HEK293 (cell line): ENCODE data around the gene NUAK1.

ENCODE experiments used
- CTCF ChIA-PET: fragments of 350-600 bp; formaldehyde crosslinking; extraction: SDS; loops from one replicate; lab custom pipeline; 2021; ENCODE audit warnings: antibody characterized with exemption; lab: Yijun Ruan, JAX
- POLR2A ChIA-PET: fragments of 300-600 bp; formaldehyde crosslinking; extraction: SDS; loops from one replicate; lab custom pipeline; 2020; ENCODE audit warnings: antibody characterized with exemption, inconsistent platforms; lab: Yijun Ruan, JAX
- H3K27ac ChIP-seq: fragments of 200-500 bp; sonication (Bioruptor generic); 2 replicates; pipeline ENCODE4 v1.5.1; 2014; ENCODE audit warnings: low read depth, low read length, control low read depth, inconsistent platforms; ENCODE audit errors: extremely low read depth
- H3K36me3 ChIP-seq, 2 experiments: fragments of 200-500 bp in 1 of 2; sonication (Bioruptor generic) in 1 of 2; 1 replicate in 1 of 2; 2 replicates in 1 of 2; pipeline ENCODE4 v1.5.1; 2014 to 2017; ENCODE audit warnings: inconsistent platforms in 2 of 2, low read length in 2 of 2; ENCODE audit not compliant: control insufficient read depth in 2 of 2, insufficient read depth in 1 of 2
- H3K4me1 ChIP-seq: fragments of 200-500 bp; sonication (Bioruptor generic); 2 replicates; pipeline ENCODE4 v1.5.1; 2014; ENCODE audit warnings: mild to moderate bottlenecking, low read length, inconsistent platforms; ENCODE audit not compliant: control insufficient read depth, insufficient read depth
- H3K4me3 ChIP-seq: 2 replicates; pipeline ENCODE4 v1.5.1; 2011; ENCODE audit warnings: low read depth, mild to moderate bottlenecking, control low read depth, low read length, moderate library complexity
- H3K9me3 ChIP-seq: fragments of 200-500 bp; sonication (Bioruptor generic); 2 replicates; pipeline ENCODE4 v1.5.1; 2014; ENCODE audit warnings: low read depth, low read length, inconsistent platforms; ENCODE audit not compliant: control insufficient read depth, insufficient read depth
- IKZF3 ChIP-seq: fragments of 450-650 bp; IDR thresholded peaks from 2 replicates; pipeline ENCODE4 v1.5.0; 2018; ENCODE audit warnings: missing biosample characterization, mild to moderate bottlenecking, missing genetic modification characterization, moderate library complexity
- MYNN ChIP-seq: fragments of 450-650 bp; formaldehyde crosslinking; IDR thresholded peaks from 2 replicates; pipeline ENCODE4 v1.5.1; 2016; ENCODE audit warnings: missing biosample characterization, missing genetic modification characterization, borderline replicate concordance
- PRDM4 ChIP-seq: fragments of 450-650 bp; formaldehyde crosslinking; IDR thresholded peaks from 2 replicates; pipeline ENCODE4 v1.5.1; 2017; ENCODE audit warnings: missing biosample characterization, missing genetic modification characterization
- RBAK ChIP-seq: fragments of 450-650 bp; formaldehyde crosslinking; IDR thresholded peaks from 2 replicates; pipeline ENCODE4 v1.5.1; 2016; ENCODE audit warnings: missing biosample characterization, missing genetic modification characterization
- ZBTB48 ChIP-seq: fragments of 450-650 bp; formaldehyde crosslinking; IDR thresholded peaks from 2 replicates; pipeline ENCODE4 v1.5.1; 2016; ENCODE audit warnings: missing biosample characterization, missing genetic modification characterization
- ZFHX2 ChIP-seq: fragments of 450-650 bp; formaldehyde crosslinking; conservative IDR thresholded peaks from 2 replicates; pipeline ENCODE4 v1.5.1; 2016; ENCODE audit warnings: missing biosample characterization, missing genetic modification characterization
- ZFP3 ChIP-seq: fragments of 450-650 bp; formaldehyde crosslinking; IDR thresholded peaks from 2 replicates; pipeline ENCODE4 v1.5.1; 2016; ENCODE audit warnings: low read depth, missing biosample characterization, missing genetic modification characterization
- ZNF114 ChIP-seq: fragments of 450-650 bp; formaldehyde crosslinking; IDR thresholded peaks from 2 replicates; pipeline ENCODE4 v1.5.0; 2017; ENCODE audit warnings: missing biosample characterization, missing genetic modification characterization
- ZNF146 ChIP-seq: fragments of 450-650 bp; formaldehyde crosslinking; IDR thresholded peaks from 2 replicates; pipeline ENCODE4 v1.5.1; 2016; ENCODE audit warnings: missing biosample characterization, missing genetic modification characterization
- ZNF184 ChIP-seq: fragments of 450-650 bp; IDR thresholded peaks from 2 replicates; pipeline ENCODE4 v1.5.1; 2018; ENCODE audit warnings: missing biosample characterization, mild to moderate bottlenecking, missing genetic modification characterization
- ZNF19 ChIP-seq: fragments of 450-650 bp; formaldehyde crosslinking; IDR thresholded peaks from 2 replicates; pipeline ENCODE4; 2016; ENCODE audit warnings: missing biosample characterization, missing genetic modification characterization, low read depth
- ZNF239 ChIP-seq: fragments of 450-650 bp; formaldehyde crosslinking; IDR thresholded peaks from 2 replicates; pipeline ENCODE4 v1.5.1; 2016; ENCODE audit warnings: missing biosample characterization, missing genetic modification characterization
- ZNF302 ChIP-seq: fragments of 450-650 bp; formaldehyde crosslinking; IDR thresholded peaks from 2 replicates; pipeline ENCODE4 v1.5.1; 2016; ENCODE audit warnings: missing biosample characterization, missing genetic modification characterization, low read depth
- ZNF324 ChIP-seq: fragments of 450-650 bp; formaldehyde crosslinking; IDR thresholded peaks from 2 replicates; pipeline ENCODE4 v1.5.1; 2016; ENCODE audit warnings: missing biosample characterization, missing genetic modification characterization
- ZNF510 ChIP-seq: fragments of 450-650 bp; formaldehyde crosslinking; IDR thresholded peaks from 2 replicates; pipeline ENCODE4 v1.5.1; 2018; ENCODE audit warnings: mild to moderate bottlenecking, missing genetic modification characterization, missing biosample characterization; ENCODE audit not compliant: insufficient replicate concordance
- ZNF530 ChIP-seq: fragments of 450-650 bp; formaldehyde crosslinking; IDR thresholded peaks from 2 replicates; pipeline ENCODE4 v1.5.1; 2016; ENCODE audit warnings: low read depth, missing biosample characterization, missing genetic modification characterization
- ZNF596 ChIP-seq: fragments of 450-650 bp; IDR thresholded peaks from 2 replicates; pipeline ENCODE4 v1.5.0; 2018; ENCODE audit warnings: missing biosample characterization, mild to moderate bottlenecking, missing genetic modification characterization, moderate library complexity
- ZNF621 ChIP-seq: fragments of 450-650 bp; formaldehyde crosslinking; IDR thresholded peaks from 2 replicates; pipeline ENCODE4 v1.5.1; 2017; ENCODE audit warnings: missing biosample characterization, missing genetic modification characterization
- ZNF624 ChIP-seq: fragments of 450-650 bp; formaldehyde crosslinking; IDR thresholded peaks from 2 replicates; pipeline ENCODE4 v1.5.1; 2017; ENCODE audit warnings: missing biosample characterization, missing genetic modification characterization
- ZNF654 ChIP-seq: fragments of 450-650 bp; formaldehyde crosslinking; IDR thresholded peaks from 2 replicates; pipeline ENCODE4 v1.5.1; 2016; ENCODE audit warnings: low read depth, missing biosample characterization, missing genetic modification characterization
- ZSCAN16 ChIP-seq: fragments of 450-650 bp; formaldehyde crosslinking; IDR thresholded peaks from 2 replicates; pipeline ENCODE4 v1.5.1; 2016; ENCODE audit warnings: missing biosample characterization, missing genetic modification characterization
- TF ChIP-seq, protein P1 (sequence below): fragments of 450-650 bp; formaldehyde crosslinking; IDR thresholded peaks from 2 replicates; pipeline ENCODE4 v1.5.1; 2016; ENCODE audit warnings: missing biosample characterization, missing genetic modification characterization
- TF ChIP-seq, protein P2 (sequence below): fragments of 450-650 bp; formaldehyde crosslinking; IDR thresholded peaks from 2 replicates; pipeline ENCODE4 v1.5.1; 2016; ENCODE audit warnings: missing biosample characterization, missing genetic modification characterization
- TF ChIP-seq, protein P3 (sequence below): fragments of 450-650 bp; formaldehyde crosslinking; IDR thresholded peaks from 2 replicates; pipeline ENCODE4 v1.5.1; 2017; ENCODE audit warnings: missing biosample characterization, missing genetic modification characterization
- TF ChIP-seq, protein P4 (sequence below): IDR thresholded peaks from 2 replicates; pipeline ENCODE4 v1.6.1; 2011; ENCODE audit warnings: mild to moderate bottlenecking, low read depth, low read length, borderline replicate concordance

The NUAK1 gene

GRCh38 chr12:106086696-106087095 is 52.1 kb downstream of the NUAK1 start (continued):
- TF ChIP-seq ZNF324 (tag by site-specific recombination) (no peak), ZBTB48 (tag by site-specific recombination) (no peak), ZNF621 (tag by site-specific recombination) (no peak), ZNF596 (no peak), IKZF3 (tag by site-specific recombination) (no peak), ZFP3 (tag by site-specific recombination) (no peak)
- TF ChIP-seq, protein P1, sequence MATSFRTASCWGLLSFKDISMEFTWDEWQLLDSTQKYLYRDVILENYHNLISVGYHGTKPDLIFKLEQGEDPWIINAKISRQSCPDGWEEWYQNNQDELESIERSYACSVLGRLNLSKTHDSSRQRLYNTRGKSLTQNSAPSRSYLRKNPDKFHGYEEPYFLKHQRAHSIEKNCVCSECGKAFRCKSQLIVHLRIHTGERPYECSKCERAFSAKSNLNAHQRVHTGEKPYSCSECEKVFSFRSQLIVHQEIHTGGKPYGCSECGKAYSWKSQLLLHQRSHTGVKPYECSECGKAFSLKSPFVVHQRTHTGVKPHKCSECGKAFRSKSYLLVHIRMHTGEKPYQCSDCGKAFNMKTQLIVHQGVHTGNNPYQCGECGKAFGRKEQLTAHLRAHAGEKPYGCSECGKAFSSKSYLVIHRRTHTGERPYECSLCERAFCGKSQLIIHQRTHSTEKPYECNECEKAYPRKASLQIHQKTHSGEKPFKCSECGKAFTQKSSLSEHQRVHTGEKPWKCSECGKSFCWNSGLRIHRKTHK (tag by site-specific recombination), result no peak

GRCh38 chr12:106085213-106085612 is 53.5 kb downstream of the NUAK1 start:
- no peak overlapping the region for H3K4me3 ChIP-seq
- no peak overlapping the region for H3K27ac ChIP-seq
- POLR2A ChIA-PET, result no interaction called here
- TF ChIP-seq ZSCAN16 (tag by site-specific recombination) (no peak), ZNF184 (tag by site-specific recombination) (no peak), ZNF530 (tag by site-specific recombination) (no peak), ZNF239 (tag by site-specific recombination) (no peak), ZNF302 (tag by site-specific recombination) (no peak), ZNF146 (tag by site-specific recombination) (no peak), MYNN (tag by site-specific recombination) (no peak), RBAK (tag by site-specific recombination) (no peak), ZNF654 (tag by site-specific recombination) (no peak), ZFHX2 (no peak), ZNF114 (tag by site-specific recombination) (no peak), ZNF19 (tag by site-specific recombination) (no peak), PRDM4 (no peak), ZNF510 (tag by site-specific recombination) (no peak), ZNF624 (tag by site-specific recombination) (no peak)
- TF ChIP-seq, protein P2, sequence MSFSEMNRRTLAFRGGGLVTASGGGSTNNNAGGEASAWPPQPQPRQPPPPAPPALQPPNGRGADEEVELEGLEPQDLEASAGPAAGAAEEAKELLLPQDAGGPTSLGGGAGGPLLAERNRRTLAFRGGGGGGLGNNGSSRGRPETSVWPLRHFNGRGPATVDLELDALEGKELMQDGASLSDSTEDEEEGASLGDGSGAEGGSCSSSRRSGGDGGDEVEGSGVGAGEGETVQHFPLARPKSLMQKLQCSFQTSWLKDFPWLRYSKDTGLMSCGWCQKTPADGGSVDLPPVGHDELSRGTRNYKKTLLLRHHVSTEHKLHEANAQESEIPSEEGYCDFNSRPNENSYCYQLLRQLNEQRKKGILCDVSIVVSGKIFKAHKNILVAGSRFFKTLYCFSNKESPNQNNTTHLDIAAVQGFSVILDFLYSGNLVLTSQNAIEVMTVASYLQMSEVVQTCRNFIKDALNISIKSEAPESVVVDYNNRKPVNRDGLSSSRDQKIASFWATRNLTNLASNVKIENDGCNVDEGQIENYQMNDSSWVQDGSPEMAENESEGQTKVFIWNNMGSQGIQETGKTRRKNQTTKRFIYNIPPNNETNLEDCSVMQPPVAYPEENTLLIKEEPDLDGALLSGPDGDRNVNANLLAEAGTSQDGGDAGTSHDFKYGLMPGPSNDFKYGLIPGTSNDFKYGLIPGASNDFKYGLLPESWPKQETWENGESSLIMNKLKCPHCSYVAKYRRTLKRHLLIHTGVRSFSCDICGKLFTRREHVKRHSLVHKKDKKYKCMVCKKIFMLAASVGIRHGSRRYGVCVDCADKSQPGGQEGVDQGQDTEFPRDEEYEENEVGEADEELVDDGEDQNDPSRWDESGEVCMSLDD, result no peak
- TF ChIP-seq, protein P3, sequence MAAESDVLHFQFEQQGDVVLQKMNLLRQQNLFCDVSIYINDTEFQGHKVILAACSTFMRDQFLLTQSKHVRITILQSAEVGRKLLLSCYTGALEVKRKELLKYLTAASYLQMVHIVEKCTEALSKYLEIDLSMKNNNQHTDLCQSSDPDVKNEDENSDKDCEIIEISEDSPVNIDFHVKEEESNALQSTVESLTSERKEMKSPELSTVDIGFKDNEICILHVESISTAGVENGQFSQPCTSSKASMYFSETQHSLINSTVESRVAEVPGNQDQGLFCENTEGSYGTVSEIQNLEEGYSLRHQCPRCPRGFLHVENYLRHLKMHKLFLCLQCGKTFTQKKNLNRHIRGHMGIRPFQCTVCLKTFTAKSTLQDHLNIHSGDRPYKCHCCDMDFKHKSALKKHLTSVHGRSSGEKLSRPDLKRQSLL (tag by site-specific recombination), result no peak
- TF ChIP-seq, protein P4, sequence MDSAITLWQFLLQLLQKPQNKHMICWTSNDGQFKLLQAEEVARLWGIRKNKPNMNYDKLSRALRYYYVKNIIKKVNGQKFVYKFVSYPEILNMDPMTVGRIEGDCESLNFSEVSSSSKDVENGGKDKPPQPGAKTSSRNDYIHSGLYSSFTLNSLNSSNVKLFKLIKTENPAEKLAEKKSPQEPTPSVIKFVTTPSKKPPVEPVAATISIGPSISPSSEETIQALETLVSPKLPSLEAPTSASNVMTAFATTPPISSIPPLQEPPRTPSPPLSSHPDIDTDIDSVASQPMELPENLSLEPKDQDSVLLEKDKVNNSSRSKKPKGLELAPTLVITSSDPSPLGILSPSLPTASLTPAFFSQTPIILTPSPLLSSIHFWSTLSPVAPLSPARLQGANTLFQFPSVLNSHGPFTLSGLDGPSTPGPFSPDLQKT, result no peak
- TF ChIP-seq, all 188 proteins: peak for 0
- H3K9me3 ChIP-seq, result no peaks in the 10 kb centered on the region
- H3K4me1 ChIP-seq, result peaks cover 20% of the 10 kb centered on the region
- CTCF ChIA-PET, result no interaction called here
- no peaks in the 10 kb centered on the region; a peak in 1 of 3 replicates for H3K36me3 ChIP-seq
